GM11168 (cell line): ENCODE data around the gene SCGN.
"Not testable (repeated sequence)": the region's sequence is repeated elsewhere in the genome, so short reads cannot be mapped to it uniquely, and the experiment has no call there.

Experiments
- in situ Hi-C: fragments of 300-500 bp; cut with MboI; formaldehyde crosslinking; loops from one replicate; pipeline ENCODE4 v1.12.0; 2022; ENCODE audit warnings: low sequenced_read_pairs; ENCODE audit not compliant: unreplicated experiment

The SCGN gene

DNA sequence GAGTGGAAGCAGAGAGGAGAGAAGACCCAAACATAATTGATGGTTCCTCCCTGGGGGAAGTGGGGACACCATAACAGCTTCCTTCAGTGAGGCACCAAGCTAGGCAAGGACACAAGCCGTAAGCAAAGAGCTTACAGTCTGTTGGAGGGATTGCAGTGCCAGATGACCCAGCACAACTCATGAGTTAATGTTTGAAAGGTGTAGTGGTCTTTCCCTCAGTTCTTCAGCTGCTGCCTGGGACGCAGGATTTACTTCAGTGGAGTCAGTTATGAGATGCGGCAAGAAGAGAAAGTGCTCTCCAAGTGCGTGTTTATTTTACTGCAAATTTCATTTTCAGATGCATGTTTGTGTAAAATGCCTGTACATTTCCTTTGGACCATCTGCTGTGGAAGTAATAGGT lies 63.8 kb downstream of the SCGN start:
- in situ Hi-C loops: no loop called here

DNA sequence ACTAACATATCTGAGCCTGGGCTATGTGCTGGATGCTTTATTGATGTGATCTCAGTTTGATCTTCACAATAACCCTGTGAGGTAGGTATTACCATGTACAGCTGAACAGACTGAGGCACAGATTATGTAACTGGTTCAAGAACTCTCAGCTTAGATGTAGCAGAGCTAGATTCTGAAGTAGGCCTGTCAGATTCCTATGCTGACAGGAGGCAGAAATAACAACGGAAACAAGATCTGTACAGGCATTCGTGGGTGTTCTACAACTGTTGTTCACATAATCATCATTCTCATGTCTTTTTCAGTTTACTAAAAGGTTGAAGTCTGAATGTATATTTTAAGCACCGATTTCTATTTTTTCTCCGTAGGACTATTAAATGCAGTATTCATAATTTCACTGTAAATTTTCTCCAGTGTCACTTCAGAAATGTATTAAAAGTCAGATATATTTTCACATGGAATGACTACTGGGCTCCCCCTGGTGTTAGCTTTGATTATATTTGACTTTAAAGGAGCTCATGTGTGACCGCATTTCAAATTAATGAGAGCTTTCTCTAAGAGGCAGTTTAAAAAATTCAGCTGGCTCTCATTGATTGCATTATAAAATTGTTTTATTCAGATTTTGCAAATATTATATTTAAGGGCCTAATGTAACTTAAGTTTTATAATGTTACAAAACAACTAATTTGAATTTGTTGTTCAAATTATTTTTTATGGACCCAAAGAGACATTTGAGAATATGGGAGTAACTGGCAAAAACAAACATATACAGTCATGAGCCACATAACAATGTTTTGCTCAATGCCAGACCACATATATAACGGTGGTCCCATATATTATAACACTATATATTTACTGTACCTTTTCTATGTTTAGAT lies 66.1 kb downstream of the SCGN start:
- in situ Hi-C loops: no loop called here

DNA sequence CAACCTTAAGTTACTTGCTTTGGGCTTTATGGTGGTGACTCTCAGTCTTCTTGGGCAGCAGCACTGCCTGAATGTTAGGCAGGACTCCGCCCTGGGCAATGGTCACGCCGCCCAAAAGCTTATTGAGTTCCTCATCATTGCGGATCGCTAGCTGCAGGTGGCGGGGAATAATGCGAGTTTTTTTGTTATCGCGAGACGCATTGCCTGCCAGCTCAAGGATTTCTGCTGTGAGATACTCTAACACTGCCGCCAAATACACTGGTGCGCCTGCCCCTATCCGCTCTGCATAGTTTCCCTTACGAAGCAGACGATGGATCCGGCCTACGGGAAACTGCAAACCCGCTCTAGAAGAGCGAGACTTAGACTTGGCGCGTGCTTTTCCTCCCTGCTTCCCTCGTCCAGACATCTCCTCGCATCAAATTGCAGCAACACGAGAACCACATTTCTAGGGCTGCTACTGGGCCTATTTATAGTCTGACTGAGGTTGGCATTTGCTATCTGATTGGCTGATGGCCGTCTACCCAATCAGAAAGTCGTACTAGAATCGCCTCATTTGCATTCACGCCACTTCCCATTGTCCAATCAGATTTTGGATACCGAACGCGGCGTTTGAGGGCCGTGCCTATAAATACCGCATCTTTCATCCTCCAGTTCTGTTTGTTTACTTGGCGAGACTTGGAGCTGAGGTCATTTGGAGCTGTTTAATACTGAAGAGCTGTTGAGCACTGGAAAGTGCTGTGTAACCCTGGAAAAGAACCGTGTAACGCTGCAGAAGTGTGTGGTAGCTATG lies 74.3 kb downstream of the SCGN start:
- in situ Hi-C loops: no loop called here

DNA sequence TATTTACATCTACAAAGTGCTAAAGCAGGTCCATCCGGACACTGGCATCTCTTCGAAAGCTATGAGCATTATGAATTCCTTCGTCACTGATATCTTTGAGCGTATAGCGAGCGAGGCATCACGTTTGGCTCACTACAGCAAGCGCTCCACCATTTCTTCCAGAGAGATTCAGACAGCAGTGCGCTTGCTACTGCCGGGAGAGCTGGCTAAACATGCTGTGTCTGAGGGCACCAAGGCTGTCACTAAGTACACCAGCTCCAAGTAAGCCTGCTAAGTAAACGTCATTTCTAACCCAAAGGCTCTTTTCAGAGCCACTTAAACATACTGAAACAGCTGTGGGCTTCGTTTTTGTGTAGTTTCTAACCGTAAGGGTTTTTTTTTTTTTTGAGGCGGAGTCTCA lies 75.0 kb downstream of the SCGN start:
- in situ Hi-C loops: no loop called here

DNA sequence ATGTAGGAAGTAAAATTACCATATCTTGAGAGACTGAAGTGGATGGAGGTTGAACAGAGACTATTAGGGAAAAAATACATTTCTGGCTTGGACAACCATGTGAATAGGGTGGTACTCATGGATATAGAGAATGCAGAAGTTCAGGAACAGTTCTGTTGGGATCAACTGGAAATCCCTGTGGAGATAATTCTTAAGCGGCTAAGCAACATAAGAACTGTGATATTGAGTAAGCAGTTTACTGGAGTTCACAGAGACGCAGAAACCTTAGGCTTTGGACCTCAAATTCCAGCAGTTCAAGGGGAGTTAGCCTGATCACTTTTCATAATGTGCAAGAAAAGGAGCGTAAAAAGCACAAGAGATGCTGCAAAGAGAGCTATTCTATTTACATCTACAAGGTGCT lies 78.9 kb downstream of the SCGN start:
- in situ Hi-C loops: no loop called here

DNA sequence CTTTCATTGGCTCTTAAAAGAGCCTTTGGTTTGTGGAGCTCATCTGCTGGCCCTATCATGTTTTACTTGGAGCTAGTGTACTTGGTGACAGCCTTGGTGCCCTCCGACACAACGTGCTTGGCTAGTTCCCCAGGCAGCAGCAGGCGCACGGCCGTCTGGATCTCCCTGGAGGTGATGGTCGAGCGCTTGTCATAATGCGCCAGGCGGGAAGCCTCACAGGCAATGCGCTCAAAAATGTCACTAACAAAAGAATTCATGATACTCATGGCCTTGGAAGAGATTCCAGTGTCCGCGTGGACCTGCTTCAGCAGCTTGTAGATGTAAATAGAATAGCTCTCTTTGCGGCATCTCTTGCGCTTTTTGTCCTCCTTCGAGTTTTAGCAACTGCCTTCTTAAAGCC lies 79.7 kb downstream of the SCGN start:
- in situ Hi-C loops: no loop called here

DNA sequence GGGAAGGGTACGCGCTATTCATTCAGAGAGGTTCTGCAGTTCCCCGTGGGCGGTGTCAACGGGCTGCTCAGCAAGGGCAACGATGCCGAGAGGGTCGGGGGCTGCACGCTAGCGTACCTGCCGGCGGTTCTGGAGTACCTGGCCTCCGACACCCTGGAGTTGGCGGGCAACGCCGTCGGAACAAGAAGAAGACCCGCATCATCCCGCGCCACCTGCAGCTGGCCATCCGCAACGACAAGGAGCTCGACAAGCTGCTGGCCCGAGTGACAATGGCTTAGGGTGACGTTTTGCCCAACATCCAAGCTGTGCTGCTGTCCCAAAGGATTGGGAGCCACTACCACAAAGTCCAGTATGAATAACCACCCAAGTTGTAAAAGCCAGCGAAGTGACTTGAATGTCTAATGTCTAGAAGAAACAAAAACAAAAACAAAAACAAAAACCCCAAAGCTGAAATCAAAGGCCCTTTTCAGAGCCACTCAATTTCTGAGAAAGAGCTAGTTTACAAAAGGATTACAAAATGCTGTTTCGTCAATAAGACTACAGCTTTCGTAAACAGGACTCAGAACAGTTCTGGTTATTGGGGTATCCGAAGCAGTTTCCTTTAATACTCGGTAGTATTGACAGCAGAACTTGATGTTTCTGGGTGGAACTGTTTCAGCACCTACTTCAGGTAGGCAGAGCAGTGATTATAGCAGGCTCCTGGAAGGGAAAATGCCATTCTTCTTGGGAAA lies 80.6 kb downstream of the SCGN start:
- in situ Hi-C loops: no loop called here

DNA sequence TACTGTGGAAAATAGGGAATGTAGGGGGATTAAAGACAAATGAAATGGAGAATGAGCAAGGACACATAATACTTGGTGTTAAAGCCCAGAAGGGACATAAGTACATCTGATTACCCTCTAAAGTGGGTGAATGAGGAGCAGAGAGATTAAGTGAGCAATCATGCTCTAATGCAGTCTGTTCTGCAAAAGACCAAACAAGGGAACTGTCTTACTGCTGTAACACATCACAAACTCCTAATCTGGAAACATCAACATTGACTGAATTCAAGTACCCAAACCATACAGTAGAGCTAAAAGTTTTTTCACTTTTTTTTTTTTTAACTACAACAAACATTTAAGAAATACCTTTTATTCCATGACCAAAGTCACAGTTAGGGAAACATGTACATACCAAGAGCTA lies 83.2 kb downstream of the SCGN start:
- in situ Hi-C loops: no loop called here

DNA sequence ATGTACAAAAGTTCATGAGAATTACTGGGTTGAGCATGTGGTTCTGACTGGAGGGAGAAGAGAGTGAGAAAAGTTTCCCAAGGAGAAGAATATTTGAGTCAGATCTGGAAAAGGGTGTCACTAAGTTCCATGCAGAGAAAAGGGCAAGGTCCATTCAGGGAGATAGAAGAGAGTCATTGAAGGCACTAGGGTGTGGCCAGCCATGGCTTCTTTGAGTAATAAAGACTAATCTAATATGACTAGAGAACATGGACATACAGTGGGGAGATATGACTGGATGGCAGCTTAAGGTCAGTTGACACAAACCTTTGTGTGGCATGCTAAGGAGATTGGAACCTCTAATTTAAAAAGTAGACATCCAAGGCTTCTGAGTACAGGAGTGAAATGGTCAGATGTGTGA lies 91.9 kb downstream of the SCGN start:
- in situ Hi-C loops: no loop called here

DNA sequence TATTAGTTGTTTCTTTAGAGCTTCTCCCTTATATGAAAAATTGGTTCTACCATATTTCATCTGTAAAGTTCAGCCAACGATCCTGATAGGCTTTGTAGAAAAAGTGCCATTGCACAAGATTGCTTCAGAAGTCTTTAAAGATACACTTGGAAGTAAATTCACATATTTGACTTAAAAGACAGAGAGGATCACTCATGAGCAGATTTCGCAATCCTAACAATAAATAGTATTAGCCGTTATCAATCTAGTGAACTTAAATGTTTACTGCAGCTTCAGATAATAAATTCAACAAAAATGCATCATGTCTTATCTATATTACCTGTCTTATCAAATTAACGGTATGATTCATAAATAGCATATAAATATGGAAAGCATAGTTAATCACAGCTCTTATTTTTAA lies 93.8 kb downstream of the SCGN start:
- in situ Hi-C loops: no loop called here

DNA sequence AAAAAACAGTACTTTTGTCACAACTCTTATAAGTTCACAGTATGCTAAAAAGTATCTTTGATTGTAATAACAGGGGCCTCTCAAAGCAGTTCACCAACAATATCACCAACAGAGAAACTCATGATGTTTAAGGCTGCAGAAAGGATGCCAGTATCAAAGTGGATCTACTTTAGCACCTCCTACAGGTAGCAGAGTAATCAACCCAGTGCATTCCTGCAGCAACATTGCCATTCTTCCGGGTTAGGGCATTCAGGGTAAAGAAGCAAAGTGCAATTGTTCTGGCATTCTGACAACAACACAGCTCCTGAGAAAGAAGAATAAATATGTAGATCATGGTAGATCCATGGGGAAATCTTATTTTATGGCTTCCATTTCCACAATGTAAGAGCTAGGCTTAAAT lies 95.0 kb downstream of the SCGN start:
- in situ Hi-C loops: no loop called here

DNA sequence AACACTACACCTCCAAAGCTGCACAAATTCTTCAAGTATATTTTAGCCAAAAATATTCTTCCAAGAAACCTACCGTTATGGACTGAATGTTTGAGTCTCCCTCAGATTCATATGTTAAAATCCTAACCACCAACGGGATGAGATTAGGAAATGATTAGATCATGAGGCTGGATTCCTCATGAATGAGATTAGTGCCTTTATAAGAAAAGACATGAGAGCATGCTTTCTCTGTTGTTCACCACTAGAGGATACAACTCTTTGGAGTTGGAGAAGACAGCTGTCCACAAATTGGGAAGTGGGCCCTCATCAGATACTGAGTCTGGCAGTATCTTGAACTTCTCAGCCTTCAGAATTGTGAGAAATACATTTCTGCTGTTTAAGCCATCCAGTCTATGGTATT lies 95.5 kb downstream of the SCGN start:
- in situ Hi-C loops: no loop called here

DNA sequence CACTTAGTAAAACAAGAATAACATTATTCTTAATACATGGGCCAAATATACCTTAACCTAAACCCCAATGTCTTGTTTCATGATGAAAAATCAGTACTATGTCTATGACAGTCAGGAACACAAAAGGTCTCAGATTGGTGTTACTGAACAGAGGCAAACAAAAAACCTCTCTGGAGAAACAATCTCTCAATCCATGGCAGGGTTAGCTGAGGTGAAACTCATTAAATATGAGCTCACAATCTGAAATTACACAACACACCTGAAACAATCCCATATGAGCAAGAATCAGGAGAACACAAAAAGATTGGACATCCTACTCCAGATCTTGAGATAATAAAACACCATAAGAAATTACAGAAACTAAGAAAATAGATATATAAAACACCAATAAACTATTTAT lies 96.0 kb downstream of the SCGN start:
- in situ Hi-C loops: no loop called here

DNA sequence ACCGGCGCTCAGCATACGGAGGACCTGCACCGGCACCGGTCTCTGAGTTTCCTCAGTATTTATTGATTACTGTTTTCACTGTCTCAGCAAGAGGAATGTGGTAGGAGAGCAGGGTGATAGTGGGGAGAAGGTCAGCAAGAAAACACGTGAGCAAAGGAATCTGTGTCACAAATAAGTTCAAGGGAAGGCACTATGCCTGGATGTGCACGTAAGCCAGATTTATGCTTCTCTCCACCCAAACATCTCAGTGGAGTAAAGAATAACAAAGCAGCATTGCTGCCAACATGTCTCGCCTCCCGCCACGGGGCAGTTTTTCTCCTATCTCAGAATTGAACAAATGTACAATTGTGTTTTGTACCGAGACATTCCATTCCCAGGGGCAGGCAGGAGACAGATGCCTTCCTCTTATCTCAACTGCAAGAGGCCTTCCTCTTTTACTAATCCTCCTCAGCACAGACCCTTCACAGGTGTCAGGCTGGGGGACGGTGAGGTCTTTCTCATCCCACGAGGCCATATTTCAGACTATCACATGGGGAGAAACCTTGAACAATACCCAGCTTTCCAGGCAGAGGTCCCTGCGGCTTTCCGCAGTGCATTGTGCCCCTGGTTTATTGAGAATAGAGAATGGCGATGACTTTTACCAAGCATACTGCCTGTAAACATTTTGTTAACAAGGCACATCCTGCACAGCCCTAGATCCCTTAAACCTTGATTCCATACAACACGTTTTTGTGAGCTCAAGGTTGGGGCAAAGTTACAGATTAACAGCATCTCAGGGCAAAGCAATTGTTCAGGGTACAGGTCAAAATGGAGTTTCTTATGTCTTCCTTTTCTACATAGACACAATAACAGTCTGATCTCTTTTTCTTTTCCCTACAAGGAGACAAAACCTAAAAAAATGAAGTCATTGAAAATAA lies 96.8 kb downstream of the SCGN start:
- in situ Hi-C loops: not testable (repeated sequence)

DNA sequence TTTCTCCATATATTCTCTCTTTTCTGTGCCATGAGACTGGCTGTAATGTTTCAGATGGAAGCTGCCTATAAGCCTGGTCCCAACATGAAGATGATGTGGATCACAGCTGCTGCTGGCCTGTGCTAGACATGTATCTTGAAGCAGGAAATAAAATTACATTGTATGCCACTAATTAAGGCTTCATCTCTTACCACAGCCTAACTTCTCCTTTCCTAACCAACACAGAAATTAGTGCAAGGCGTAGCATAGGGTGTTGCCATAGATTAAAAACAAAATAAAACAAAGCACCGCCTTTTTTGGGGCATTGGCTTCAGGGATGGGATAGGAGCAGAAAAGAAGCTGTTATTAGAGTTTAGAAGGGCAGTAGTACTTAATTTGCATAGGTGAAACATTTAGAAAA lies 97.8 kb downstream of the SCGN start:
- in situ Hi-C loops: no loop called here

DNA sequence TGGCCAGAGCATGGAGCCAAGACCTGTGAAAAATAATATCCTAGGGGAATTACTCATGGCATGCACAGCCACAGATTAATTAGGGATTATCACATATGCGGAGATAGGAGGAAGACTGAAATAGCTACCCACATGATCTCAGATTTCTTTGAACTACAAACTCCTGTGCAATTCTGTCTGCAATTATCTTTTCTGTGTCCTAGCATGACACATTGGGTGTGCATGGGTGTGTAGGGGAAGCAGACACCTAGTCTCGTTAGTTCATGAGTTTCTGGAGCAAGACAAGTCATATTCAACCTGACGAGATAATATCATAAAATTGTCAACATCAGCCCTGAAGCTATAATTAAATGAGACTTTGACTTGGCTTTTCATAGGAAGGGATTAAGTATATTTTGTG lies 98.9 kb downstream of the SCGN start:
- in situ Hi-C loops: no loop called here
